GM18867 (cell line): ENCODE data around the gene FRG1.
"Not testable (repeated sequence)": the region's sequence is repeated elsewhere in the genome, so short reads cannot be mapped to it uniquely, and the experiment has no call there.

Experiments used
- ATAC-seq: cut with Tn5 transposase; IDR thresholded peaks from one replicate; pipeline ENCODE4 v1.9.1; 2021; ENCODE audit warnings: mild to moderate bottlenecking, moderate library complexity; ENCODE audit not compliant: unreplicated experiment

Gene FRG1

DNA sequence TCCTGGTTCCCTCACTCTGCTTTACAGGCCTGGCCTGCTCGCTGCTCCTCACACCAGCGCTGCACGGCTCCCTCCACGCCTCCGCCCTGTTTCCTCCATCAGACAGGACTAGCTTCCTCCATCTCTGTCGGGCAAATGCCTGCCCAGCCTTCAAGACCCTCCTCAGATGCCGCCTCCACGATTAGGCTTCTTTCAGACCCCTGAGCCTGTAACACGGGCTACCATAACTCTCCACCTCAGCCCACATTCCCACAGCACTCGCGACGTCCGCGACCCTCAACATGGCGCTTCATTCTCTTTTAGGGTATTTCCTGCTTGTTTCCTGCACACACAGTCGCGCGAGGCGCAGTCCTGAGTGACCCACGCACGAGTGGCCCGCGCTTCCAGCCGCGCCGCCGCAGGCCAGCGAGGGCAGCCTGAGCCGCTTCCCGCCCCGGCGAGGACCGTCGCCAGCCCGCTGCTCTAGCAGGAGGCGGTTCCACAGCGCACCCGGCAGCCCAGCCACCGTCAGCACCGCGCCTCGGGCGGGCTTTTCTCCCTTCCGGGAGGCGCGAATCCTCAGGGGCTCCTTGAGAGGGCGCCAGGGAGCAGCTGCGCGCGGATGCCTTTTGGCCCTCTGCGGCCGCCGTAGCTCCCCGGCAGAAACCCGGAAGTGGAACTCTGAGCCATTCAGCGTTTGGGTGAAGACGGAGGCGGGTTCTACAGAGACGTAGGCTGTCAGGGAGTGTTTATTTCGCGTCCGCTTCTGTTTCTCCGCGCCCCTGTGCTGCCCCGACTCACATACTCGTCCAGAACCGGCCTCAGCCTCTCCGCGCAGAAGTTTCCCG, at the start of gene FRG1:
Gene FRG1 (plus strand): TSS at position 695 of the 827 bp plus-strand sequence. CDS start 138 bp downstream, outside the sequence.
- ATAC-seq: peak; percentile 100

DNA sequence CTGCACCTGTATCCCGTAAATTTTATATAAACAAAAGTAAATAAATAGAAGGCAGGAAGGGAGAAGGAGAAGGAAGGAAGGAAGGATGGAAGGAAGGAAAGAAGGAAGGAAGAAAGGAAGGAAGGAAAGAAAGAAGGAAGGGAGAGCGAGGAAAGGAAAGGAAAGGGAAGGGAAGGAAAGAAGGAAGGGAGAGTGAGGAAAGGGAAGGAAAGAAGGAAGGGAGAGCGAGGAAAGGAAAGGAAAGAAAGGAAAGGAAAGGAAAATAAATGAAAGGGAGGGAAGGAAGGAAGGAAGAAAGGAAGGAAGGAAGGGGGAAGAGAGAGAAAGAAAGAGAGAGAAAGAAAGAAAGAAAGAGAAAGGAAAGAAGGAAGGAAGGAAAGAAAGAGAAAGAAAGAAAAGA, 43.0 kb upstream of the FRG1 start:
- ATAC-seq: no peak

DNA sequence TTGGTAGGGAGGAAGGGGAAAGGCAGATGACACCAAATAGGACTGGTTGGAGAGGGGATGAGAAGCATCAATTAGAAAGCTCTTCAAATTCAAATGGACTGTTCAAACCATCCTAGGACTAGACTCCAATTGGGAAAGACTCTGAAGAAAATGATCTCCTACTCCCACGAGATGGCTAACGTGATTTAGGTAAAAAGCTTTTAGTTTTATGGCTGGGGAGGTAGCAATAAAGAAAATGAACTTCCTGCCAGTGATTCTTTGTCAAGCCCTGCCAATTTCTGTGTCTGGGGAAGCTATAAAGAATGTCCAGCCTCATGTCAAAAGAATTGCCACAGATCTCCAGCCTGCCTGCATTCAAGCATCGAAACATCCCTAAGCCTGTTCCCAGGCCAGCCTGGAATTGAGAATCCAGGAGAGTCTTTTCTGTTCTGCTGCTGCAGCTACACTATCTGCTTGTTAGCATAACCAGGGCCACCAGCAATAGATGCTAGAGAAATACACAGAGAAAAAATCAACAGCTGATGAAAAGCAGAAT, 41.1 kb upstream of the FRG1 start:
- ATAC-seq: not testable (repeated sequence)

DNA sequence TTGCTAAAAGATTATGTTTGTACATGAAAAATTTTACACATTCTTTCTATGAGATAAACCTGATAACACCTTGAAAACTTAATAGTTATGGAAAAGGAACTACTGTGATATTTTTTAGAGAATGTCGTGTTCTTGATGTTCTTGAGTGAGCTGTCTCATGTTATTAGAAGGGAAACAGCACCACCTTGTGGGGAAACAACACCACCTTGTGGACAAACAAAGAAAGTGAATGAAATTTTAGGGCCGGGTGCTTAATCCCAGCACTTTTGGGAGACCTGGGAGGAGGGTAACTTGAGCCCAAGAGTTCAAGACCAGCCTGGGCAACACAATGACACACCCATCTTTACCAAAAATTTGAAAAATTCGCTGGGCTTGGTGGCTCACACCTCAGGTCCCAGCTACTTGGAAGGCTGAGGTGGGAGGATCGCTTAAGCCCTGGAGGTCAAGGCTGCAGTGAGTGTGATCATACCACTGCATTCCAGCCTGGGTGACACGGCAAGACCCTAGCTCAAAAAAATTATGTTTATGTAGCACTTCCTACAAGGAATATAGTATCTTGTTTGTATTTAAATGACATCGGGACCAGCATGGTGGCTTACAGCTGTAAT, 36.1 kb upstream of the FRG1 start:
- ATAC-seq: peak; percentile 90

DNA sequence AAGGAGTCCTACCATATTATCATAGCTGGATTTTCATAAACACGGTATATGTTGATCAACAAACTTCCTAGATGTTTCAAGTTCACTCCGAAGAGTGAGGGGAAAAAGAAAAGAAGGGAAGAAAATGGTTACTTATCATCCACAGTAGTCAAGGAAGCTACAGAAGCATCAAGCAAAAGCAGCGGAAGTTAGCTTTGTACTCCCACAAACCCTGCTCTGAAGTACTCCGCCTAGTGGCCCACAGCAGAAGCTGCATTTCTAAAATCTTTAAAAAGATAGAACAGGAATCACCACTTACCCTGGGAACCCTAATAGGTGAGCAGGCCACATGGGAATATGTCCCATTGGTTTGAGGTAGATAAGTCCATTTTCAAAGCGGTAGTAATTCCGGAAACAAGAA, 28.5 kb upstream of the FRG1 start:
- no peak for ATAC-seq

DNA sequence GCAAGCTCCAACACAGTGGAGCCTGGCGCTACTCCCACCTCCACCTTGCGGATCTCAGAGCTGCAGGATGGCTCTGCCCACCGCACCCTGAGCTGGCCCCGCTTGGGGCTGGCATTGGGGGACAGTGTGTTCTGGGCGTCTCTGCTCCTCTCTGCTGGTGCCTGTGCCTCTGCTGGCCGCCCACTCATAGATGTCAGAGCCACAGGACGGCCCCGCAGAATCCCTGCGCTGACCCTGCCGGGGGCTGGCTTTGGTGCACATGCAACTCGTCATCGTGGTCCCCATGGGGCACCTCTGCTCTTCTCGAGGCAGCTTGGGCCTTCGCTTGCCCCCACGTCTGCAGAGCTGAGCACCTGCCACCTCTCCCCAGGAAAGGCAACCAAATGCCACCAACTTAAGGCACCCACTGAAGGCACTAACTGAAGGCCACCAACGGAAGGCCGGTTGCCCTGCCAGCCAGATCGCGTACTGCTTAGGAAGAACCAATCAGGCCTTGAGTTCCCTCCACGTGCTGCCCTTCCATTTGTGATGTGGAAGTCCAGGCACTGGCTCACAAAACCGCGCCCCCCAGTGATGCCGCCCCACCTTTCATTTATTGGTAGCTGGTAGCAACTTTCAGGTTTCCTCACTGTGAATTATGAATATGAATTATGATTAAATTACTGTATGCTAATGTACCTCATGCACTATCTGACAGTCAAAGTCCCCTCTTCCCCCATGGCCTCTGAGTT, 23.3 kb upstream of the FRG1 start:
- no peak for ATAC-seq

DNA sequence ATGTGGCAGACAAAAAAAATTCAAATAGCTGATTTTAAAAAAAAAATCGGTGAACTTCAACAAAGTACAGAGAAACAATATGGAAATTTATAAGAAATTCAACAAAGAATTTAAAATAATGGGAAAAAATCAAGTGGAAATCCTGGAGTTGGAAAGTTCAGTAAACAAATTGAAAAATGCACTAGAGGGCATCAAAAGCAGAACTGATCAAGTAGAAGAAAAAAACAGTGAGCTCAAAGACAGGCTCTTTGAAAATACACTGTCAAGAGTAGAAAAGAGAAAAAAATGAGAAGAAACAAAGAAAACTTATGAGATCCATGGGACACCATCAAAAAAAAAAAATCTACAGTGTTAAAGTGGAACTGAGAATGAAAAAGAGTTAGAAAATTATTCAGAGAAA, 19.6 kb upstream of the FRG1 start:
- ATAC-seq: no peak

DNA sequence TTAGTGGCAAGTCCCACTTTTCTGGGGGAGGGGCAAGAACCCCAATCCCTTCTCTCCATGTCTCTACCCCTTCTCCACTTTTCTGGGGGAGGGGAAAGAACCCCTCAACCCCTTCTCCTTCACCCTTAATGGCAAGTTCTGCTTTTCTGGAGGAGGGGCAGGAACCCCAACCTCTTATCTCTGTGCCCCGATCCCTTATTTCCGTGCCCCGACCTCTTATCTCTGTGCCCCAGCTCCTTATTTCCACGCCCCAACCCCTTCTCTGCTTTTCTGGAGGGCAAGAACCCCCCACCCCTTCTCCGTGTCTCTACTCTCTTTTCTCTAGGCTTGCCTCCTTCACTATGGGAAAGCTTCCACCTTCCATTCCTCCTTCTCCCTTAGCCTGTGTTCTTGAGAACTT, 13.9 kb upstream of the FRG1 start:
- ATAC-seq: not testable (repeated sequence)

DNA sequence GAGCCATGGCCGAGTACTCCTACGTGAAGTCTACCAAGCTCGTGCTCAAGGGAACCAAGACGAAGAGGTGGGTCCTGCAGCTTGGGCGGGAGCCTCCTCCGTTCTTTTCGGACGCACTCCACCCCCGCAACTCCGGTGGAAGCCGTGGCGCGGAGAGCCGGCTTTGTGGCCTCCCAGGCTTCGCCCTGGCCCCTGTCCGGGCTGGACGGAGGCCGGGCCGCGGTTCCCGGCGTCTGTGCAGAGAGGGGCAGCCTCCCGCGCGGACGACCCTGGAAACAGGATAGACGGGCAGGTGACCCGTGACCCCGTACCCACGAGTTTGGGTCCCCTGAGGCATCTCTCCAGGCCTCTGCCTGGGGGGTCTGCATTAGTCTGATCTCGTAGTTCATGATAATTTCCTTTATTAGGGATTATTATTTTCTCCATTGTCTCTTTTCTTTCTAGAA, 356 bp downstream of the FRG1 start:
- no peak for ATAC-seq

DNA sequence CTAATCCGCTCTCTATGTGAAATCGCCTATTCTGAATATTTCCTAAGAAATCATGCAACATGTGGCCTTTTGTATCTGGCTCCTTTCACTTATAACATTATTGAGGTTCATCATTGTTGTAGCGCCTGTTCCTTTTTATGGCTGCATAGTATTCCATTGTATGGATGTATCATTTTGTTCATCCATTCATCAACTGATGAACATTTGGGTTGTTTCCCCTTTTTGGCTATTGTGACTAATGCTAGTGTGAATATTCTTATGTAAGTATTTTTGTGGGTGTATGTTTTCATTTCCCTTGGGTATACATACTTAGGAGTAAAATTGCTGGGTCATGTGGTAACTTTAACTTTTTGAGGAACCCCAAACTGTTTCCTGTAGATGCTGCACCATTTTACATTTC, 1.7 kb downstream of the FRG1 start:
- not testable (repeated sequence) for ATAC-seq

DNA sequence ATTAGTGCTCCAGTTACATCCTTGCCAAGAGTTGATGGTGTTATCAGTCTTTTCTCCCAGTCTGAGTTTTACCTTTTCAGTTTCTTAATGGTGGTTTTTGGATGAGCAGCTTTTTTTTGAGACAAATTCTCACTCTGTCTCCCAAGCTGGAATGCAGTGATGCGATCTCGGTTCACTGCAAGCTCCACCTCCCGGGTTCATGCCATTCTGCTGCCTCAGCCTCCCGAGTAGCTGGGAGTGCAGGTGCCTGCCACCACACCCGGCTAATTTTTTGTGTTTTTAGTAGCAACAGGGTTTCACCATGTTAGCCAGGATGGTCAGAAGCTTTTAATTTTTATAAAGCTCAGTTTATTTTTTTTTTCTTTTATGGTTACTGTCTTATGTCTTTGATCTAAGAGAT, 3.4 kb downstream of the FRG1 start:
- not testable (repeated sequence) for ATAC-seq

DNA sequence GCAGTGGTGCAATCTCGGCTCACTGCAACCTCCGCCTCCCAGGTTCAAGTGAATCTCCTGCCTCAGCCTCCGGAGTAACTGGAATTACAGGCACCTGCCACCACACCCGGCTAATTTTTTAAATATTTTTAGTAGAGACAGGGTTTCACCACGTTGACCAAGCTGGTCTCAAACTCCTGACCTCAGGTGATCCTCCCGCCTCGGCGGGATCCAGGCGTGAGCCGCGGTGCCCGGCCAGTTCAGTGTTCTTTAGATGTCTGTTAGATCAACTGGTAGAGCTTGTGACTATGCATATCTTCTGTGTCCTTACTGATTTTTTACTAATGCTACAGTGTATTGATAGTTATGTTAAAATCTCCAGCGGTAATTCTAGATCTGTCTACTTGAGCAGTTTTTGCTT, 6.2 kb downstream of the FRG1 start:
- not testable (repeated sequence) for ATAC-seq

DNA sequence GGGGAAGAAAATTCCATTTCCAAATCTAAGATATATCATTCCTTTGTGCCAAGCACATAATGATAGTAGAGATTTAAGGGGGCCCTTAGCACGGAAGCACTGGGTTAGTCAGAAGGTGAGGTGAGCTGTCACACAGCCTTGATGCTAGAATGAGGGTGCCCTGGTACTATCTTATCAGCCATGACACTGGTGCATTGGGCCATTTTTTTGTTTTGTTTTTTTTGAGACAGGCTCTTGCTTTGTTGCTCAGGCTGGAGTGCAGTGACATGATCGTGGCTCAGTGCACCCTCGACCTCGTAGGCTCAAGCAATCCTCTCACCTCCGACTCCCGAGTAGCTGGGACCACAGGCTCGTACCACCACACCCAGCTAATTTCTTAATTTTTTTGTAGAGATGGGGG, 7.8 kb downstream of the FRG1 start:
- not testable (repeated sequence) for ATAC-seq

DNA sequence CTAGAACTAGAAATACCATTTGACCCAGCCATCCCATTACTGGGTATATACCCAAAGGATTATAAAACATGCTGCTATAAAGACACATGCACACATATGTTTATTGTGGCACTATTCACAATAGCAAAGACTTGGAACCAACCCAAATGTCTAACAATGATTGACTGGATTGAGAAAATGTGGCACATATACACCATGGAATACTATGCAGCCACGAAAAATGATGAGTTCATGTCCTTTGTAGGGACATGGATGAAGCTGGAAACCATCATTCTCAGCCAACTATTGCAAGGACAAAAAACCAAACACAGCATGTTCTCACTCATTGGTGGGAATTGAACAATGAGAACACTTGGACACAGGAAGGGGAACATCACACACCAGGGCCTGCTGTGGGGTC, 28.6 kb downstream of the FRG1 start:
- not testable (repeated sequence) for ATAC-seq

DNA sequence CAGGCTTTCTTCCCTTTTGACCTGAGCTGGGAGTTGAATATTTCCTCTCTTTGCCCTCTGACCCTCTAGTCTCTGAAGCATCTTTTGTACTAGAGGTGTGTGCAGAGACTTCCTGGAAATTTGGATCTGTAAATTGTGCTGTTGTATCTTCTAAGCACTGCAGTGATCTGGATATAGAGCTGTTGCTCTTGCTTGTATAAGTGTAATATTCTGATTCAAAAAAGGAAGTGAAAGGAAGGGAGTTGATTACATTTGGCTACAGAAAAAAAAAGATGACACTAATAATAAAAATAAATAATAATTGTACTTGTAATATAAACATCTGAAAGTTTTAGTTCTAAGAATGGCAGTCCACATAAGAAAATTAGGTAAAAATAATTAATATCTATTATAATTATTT, 33.0 kb downstream of the FRG1 start:
- ATAC-seq: no peak

DNA sequence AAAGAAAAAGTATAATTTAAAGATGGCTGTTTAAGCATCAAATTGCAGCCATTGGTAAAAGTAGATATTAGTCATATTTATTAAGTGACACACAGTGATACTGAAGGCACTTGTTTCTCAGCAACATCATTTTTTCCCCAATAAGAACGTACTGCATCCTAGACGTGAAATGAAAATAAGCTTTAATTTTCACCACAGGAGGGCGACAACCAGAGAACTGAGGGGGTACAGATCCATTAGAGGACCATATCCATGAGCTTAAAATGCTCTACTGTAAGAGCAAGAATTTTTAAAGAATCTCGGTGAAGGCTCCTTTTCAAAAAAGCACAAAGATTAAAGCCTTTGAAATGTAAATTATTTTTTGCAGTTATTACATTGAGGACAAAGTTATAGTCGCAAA, 33.4 kb downstream of the FRG1 start:
- ATAC-seq: no peak

DNA sequence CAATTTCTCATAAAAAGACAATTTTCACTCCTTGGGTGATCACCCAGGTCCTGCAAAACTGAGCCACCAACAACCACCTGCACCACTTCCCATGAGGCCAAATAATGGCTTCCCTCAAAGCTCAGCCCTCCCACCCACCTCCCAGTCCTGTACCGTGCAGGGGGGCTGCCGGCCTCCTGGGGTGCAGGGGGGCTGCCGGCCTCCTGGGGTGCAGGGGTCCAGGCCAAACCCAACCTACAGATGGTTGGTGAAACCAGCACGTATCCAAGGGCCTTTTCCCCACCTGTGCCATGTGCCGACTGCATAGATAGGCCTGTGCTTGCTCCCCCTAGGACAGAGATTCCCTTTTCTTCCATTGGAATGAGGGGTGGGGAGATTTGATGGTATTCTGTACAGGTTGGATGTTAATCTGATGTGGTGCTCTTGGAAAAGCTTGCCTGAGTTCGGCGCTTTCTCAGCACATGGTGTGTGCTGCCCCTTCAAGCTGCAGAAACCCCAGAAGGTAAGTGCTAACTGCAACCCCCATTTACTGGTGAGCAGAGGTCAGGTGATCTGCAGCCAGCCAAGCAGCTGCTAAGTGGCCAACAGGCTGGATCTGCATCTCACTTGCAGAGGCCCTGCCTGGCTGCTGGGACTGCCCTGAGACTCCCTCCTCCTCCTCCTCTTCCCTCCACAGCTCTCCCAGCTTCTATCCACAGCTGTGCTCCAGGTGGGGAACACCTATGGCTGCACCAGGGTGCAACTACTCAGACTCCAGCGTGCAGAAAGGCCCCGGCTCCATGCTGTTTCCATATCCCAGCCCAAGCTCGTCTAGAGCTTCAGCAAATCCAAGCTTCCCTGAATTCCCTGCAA, 38.8 kb downstream of the FRG1 start:
- no peak for ATAC-seq

DNA sequence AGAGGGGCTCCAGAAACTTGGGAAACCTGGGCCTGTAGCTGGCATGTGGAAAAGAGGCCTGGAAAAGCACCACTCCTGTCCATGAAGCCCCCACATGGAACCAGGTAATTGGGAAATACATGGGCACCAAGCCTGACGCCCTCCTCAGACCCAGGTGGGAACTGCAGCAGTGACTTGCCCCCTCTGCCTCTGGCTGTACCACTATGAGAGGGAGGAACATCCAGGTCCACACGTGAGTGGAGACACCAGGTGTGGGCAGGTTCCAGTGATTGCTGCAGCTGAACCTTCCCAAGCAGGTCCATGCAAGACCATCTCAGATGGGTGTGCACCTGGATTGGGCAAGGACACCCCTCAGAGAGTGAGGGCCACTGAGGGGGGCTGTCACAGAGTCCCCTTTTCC, 39.6 kb downstream of the FRG1 start:
- not testable (repeated sequence) for ATAC-seq

DNA sequence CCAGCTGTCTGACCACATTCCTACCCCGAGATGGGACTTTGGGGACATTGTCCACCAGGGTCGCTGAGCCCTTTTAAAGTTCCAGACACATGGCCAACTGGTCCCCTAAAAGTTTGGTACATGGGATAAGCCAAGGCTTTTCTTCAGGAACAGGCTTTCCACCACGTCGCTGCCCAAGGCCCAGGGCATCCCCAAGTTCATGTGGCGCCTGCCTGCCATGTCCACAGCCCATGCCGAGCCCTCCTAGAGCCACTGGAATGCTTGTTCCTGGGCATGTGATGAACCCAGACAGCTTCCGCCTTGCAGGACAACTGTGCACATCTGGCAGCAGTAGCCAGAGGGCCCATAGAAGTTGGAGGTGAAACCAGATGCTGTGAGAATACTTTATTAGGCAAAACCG, 41.3 kb downstream of the FRG1 start:
- no peak for ATAC-seq

DNA sequence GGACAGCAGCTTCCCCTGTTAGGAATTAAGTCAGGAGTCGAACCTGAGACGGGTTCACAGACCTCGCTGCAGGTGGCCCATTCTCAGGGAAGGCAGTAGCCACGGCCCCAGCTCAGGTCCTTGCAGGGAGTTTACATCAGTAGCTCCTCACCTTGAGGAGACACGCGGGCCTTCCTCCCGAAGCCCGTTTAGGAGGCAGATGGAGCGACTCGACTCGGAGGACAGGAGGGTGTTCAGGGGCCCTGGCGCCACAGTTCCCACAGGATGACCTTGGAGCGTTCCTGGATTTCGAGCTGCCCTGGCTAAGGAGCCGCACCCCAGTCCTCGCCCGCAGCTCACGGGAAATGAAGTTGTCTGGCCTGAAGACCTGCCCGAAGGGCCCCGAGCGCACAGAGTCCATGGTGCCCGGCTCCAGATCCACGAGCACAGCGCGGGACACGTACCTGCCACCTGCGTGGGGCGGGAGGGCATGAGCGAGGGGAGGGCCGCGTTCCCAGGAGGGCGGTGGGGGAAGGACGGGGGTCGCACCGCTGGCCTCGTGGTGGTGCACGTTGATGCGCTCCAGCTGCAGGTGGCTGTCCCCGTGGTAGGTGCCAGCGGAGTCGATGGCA, 43.3 kb downstream of the FRG1 start:
- not testable (repeated sequence) for ATAC-seq
